ENCODE data around the gene TPSB2.
"Not testable (repeated sequence)": the region's sequence is repeated elsewhere in the genome, so short reads cannot be mapped to it uniquely, and the experiment has no call there.

Gene TPSB2

DNA sequence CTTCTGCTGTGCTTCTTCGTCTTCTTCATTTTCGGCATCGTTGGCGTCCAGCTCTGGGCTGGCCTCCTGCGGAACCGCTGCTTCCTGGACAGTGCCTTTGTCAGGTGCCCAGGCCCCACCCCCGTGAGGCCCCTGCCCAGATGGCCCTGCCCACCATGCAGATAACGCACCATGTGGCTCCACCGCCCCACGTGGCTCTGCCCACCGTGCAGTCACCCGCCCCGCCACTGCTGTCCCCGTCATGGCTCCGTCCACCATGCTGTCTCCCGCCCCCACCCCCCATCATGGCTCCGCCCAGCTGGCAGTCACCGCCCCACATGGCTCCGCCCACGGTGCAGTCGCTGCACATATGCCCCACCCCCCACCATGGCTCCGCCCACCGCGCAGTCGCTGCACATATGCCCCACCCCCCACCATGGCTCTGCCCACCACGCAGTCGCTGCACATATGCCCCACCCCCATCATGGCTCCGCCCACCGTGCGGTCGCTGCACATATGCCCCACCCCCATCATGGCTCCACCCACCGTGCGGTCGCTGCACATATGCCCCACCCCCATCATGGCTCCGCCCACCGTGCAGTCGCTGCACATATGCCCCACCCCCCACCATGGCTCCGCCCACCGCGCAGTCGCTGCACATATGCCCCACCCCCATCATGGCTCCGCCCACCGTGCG is 31.2 kb downstream of the TPSB2 start:
- not testable (repeated sequence) for DNase-seq

DNA sequence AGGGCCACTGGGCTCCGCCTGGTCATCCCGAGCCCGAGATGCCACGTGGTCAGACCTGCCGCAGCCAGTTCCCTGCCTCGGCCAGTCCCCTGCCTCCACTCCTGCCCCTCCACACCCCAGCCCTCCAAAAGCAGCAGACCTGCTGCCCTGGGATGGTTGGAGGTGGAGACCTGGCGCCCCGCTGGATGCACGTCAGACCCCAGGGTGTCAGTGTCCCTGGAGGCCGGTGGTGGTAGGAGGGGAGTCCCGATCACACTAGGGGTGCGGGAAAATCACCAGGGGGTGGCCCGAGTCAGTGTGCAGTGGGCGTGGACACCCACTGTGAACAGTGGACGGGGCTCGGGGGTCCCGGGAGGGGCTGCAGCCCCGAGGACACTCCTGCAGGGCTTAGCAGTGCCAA is 31.8 kb downstream of the TPSB2 start:
- DNase-seq: no peak

DNA sequence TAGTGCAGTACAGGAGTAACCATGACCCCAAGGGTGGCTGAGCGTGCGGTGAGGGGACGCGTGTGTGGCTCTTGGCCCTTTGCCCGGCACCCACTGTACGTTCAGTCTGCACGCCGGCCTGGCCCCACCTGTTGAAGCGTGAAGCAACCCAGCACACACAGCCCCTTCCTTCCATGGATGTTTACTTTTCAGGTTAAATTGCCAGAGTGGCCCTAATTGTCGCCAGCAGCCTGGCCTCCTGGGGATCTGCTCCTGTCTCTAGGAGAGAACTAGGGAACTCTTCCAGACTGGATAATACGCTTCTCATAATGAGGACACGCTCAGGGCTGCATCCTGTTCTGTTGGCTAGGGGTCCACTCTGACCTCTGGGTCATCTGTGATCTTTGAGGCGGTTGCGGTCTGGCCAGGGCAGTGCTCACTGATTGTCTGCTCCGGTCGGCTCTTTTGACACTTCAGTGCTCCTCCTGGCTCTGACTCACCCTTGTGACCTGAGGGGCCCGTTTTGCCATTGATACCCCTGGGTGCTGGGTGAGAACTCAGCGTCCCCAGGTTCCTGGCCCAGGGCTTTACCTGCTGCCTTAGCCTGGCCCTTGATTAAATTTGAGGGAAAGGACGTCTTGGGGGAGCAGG is 32.6 kb downstream of the TPSB2 start:
- DNase-seq: no peak

DNA sequence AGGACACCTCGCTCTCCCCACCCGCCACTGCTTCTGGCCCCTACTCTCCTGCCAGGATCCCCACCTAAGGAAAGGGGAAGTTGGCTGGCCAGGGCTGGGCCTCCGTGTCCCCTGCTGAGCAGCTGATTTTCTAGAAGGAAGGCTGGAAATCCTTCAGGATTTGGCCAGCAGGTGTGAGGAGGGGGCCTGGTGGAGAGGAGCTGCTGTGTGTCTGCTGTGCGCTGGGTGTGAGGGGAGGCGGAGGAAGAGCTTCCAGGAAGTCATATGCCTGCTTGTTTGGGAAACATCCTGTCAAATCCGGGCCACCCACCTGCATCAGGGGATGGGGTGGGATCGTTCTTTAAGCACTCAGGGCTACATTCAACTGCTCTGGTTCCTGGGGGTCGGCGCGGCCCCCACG is 33.5 kb downstream of the TPSB2 start:
- no peak for DNase-seq

DNA sequence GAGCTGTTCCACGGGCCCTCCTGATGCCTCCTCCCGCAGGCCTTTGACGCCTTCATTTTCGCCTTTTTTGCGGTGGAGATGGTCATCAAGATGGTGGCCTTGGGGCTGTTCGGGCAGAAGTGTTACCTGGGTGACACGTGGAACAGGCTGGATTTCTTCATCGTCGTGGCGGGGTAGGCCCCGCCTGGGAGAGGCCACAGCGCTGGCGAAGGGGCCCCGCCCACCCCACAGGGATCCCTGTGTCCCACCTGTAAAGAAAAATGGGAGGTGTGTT is 34.7 kb downstream of the TPSB2 start:
- DNase-seq: no peak

DNA sequence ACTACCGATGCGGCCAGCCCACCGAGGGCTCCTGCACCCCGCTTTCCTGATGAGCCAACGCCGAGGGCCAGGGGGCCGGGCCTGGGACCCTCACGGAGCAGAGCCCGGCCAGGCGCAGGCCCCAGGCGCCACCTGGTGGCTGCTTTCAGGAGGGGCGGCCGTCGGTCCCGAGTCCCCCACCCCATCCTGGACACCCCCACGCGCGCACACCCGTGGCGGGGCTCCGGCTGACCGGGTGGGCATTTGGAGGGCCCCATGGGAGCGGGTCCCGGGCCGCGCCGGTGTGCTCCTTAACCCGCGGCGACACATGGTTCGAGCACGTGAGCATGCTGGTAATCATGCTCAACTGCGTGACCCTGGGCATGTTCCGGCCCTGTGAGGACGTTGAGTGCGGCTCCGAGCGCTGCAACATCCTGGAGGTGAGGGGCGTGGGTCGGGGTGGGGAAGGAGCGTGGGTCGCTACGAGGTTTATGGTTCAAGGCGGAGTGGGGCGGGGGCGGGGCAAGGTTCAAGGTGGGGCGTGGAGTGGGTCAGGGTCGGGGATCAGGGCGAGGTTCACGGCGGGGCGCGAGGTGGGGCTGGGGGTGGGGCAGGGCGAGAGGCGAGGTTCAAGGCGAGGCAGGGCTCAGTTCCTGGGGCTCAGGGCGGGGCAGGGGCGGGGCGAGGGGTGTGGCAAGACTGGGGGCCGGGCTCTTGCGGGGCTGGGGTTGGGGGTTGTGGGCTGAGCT is 35.2 kb downstream of the TPSB2 start:
- DNase-seq: no peak

DNA sequence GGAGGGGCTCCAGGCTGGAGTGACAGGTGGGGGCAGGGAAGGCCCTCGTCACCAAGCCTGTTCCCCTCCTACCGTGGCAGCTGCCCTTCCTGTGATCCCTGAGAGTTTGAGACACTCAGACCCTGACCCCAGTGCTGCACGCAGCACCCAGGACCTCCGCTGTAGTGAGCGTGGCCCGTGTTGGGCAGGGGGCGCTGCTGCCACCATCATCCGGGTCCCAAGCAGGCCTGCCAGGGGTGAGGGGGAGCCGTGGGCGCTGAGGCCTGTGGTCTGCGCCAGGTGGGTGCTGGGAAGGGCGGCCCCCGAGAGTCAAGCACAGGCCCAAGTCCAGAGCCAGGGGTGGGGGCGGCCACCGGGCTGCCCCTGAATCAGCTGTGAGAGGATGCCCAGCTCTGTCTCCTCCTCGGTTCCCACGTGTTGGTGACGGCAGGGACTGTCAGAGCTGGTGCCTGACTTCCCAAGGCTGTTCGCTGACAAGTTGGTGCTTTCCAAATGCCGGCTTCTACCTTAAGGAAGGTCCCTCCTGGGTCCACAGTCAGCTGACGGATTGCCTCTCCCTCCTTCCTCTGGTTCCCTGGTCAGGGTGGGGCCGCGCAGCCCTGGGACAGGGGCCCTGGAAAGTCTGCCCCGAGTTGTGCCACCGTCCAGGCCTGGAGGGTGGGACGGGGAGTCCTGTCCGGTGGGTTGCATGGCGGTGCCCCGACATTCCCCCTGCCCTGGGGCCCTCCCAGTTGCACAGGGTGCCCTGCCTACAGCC is 36.0 kb downstream of the TPSB2 start:
- no peak for DNase-seq

DNA sequence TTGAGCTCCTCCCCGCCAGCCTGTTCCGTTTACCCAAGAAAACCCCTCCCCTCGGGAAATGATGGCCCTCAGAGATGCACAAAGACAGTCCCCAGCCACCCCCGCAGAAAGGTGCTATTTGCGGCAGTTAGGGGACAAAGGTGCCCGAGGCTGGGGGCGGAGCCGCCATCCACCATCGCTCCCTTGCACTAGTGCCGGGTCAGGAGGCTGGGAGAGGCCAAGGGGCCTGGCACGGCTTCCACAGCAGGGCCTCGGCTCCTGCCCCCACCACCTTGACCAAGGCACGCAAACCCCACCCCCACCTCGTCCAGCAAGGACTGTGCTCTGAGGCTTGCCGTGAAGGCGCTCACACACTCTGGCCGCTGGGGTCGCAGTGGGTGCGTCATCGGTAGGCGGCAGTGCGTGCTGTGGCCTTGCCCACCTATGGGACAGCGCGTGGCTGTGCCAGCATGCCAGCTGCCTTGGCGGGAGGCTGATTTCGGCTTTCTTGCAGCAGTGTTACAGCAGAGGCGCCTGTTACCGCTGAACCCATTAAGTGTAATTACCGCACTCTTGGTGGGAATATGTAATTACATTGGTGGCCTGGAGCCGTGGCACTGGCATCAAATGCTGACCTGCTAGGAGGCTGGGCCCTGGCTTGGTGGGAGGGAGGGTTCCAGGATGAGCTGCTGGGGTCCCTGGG is 36.7 kb downstream of the TPSB2 start:
- DNase-seq: no peak

DNA sequence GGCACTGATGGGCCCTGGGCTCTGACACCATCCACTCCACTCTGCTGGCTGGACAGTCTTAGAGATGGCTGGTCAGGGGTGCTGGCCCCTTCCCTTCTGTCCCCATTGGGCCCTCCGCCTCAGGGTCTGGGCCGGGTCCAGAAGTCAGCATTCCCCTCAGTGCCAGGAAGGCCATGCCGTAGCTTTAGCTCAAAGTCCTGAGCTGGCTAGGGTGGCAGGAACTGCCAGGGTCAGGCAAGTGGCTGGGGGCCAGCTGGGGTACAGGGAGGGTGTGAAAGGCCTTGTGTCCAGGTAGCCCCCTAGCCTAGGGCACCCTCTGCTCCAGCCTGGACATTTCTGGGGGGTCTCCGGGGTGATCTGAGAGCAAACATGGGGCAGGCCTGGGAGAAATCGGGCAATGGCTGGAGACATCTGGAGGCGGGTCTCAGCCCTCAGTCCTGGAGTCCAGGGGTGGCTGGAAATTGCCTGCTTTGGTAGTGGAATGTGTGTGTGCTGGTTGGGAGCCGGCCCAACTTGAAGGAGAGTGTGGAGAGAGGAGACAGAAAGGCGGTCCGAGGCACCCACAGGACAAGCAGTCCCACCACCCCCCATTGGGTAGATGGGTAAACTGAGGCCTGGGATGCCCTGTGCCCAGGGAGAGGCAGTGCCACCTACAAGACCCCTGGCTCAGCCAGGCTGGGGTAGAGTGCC is 37.5 kb downstream of the TPSB2 start:
- DNase-seq: no peak

DNA sequence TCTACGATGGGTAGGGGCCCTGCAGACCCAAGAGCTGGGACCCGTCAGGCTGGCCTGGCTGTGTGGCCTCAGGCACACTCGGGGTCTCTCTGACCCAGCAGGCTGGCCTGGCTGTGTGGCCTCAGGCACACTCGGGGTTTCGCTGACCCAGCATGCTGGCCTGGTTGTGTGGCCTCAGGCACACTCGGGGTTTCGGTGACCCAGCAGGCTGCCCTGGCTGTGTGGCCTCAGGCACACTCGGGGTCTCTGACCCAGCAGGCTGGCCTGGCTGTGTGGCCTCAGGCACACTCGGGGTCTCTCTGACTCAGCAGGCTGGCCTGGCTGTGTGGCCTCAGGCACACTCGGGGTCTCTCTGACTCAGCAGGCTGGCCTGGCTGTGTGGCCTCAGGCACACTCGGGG is 39.2 kb downstream of the TPSB2 start:
- DNase-seq: not testable (repeated sequence)

DNA sequence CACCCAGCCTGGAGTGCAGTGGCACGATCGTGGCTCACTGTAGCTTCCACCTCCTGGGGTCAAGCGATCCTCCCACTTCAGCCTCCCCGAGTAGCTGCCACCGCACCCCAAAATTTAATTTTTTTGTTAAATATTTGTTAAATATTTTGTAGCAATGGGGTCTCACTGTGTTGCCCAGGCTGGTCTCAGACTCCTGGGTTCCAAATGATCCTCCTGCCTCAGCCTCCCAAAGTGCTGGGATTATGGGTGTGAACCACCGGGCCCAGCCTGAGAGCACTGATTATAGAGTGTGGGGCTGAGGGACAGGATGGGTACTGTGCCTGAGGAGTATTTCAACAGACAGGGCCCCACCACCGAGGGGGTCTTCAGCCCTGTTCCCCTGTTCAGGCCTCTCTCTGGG is 40.5 kb downstream of the TPSB2 start:
- no peak for DNase-seq

DNA sequence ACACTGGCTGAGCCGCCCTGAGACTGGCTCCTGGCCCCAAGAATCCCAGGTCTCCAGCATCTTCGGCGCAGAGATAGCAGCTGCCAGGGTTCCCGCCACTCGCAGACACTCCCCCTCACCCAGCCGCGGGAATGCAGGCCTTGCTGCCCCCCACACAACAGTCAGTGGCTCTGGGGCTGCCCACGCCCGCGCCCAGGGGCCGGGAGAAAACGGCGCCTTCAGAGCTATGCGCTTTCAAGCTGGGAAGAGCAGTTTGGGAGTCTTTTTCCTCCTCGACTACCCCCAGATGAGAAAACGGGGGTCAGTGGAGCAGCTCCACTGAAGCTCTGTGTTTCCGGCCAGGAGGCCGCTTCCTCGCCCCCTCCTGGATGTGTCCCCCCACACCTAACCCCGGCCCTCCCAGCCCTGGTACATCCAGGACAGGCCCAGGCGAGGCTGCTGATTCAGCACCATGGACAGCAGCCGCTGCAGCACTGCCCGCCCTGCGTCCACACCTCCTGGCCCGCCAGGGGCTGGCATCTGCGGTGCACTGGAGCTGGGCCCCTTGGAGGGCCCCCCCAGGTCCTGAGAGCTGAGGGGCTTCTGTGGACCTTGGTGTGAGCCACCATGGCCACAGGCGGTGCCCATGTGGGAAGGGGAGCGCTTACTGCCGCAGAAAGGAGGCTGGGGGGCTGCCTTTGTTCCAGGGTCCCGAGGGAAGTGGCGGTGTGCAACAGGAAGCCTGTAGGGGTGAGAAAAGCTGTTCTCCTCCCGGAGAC is 41.4 kb downstream of the TPSB2 start:
- peak; percentile 14 to 15 for DNase-seq

DNA sequence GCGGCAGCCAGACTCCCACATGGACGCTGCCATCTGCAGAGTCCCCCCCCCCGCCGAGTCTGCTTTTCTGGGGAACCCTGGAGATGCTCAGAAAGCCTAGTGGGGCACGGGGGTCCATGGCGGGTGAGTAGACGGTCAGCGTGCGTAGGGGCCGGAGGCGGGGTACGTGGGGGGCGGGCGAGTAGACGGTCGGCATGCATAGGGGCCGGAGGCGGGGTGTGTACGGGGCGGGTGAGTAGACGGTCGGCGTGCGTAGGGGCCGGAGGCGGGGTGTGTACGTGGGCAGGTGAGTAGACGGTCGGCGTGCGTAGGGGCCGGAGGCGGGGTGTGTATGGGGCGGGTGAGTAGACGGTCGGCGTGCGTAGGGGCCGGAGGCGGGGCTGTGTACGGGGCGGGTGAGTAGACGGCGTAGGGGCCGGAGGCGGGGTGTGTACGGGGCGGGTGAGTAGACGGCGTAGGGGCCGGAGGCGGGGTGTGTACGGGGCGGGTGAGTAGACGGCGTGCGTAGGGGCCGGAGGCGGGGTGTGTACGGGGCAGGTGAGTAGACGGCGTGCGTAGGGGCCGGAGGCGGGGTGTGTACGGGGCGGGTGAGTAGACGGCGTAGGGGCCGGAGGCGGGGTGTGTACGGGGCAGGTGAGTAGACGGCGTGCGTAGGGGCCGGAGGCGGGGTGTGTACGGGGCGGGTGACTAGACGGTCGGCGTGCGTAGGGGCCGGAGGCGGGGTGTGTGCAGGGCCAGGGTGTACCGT is 44.4 kb downstream of the TPSB2 start:
- not testable (repeated sequence) for DNase-seq

DNA sequence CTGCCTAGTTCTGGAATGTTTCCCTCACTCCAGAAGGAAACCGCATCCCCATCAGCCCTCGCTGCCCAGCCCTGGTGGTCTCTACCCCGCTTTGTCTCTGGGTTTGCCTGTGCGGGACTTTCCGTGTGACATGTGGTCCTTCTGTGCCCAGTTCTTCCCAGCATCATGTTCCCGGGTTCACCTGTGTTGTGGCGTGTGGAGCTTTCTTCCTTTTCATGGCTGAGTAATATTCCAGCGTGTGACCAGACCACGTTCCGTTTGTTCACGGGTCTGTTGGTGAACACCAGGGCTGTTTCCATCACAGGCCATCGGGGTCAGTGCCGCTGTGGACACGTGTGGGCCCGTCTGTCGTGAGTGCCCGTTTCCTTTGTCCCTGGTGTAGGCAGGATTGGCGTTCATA is 45.0 kb downstream of the TPSB2 start:
- no peak for DNase-seq

DNA sequence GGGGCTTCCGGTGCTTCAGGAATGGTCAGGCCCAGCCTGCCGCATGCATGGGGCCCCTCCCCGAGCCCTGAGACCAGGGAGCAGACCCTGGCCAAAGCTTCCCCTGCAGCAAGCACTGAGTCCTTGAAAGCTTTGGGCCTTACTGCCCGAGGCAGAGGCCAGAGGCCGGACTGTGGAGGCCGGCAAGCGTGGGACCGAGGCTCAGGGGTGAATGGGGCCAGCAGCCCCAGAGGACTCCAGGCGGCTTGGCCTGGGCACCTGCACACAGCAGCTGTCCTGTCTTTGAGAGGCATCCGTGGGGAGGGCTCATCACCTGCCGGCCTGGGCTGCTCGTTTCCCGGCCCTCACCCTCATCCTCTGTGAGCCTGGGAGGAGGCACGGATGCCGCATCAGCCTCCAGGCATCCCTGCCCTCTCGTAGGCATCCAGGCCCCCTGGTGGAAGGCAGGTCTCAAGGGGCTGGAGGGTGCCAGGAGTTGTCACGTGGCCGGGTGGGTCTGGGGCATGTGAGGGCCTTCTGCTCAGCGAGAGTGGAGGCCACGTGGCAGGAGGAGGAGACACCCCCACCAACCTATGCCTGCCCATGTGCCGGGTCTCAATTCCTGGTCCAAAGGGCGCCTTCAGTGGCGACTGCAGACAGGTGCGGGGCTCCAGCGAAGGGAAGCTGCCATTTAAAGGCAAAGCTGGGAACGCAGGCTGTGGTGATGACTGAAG is 45.7 kb downstream of the TPSB2 start:
- DNase-seq: no peak

DNA sequence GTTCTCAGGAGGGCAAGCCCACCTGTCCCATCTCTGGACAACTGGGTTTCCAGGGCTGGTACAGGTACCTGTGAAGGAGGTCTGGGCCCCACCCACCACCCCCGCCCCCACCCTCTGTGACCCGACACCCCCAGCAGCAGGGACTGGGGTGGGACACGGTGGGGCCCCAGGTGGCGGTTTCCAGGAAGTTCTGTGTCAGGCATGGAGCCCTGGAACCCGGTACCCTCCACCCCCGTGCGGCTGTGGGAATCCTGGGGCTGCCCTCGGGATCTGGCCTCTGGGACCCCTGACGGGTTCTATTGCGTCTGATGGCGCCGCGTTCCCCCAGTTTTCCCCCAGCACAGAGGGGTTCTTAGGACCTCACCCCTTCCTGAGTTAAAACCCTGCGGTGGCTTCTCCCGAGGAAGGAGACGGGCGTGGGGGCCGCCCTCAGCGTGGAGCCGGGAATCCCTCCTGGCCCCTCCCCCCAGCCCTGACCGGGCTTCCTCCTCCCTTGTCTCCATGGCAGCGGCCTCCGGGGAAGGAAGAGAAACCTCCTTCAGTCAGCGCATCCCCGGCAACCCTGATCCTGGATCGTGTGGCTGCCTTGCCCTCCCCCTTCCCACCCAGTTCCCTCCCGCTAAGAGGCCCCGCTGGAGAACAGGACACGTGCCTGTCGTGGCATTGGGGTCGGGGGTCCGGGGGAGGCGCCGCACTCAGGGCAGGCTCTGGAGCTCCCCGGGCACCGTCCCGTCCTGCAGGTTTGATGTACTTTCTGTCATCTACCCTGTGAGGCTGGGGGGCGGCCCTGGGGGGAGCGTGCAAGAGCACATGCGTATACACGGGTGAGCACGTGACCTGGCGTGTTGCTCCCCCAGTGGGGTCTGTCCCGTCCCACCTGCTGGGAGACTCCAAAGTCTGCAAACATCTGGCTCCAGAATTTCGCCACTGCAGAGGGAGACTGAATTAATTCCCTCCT is 46.8 kb downstream of the TPSB2 start:
- no peak for DNase-seq

DNA sequence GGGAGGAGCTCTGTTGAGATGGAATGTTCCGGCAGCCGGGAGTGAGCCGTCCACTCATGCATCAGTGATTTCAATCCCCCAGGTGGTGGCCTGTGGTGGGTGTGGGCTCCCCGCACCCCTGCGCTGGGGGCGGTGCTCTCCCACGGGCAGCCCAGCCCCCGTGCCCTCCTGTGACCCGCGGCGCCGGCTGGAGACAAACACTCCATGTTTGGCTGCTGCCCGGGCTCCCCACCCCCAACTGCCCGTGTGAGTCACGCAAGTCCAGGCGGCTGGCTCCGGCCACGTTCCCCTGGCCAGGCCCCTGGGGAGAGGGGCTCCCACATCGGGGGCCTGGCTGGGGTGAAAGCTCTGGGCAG is 47.7 kb downstream of the TPSB2 start:
- DNase-seq: no peak

DNA sequence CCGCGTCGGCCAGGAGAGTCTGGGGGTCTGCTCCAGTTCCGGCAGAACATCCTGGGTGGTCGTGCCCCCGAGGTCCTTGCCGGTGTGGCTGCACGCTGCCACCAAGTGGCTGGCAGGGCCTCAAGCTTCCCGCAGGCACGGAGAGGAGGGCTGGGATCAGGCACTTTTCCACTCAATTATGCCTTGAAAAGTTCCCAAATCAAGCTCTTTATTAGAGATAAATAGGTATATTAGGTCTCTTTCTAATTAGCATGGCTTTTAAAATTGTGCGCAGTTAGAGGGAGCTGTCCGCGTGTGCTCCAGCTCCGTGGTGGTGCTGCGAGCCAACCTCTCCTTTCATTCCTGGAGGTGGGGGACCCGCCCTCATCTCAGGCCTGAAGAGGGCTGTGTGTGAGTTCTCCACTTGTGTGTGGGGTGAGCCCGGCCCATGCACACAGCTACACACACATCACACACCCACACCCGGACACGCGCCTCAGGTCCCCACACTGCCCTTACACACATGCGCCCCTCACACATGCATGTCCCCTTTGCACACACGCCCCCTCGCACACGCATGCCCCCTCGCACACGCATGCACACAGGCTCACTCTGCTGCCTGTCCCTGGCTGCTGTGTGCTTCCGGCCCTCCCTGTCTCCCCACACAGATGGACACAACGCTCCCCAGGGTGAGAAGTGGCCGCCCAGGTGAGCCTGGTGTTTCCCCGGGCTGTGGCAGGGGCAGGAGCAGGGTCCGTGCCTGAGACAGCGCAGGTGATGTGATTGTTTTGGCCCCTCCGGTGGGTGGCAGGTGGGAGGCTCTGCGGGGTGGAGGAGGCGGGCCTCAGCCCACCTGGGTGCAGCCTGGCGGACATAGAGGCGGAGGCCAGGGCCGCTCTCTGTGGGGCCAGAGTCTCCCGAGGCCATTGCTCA is 48.3 kb downstream of the TPSB2 start:
- DNase-seq: no peak

Data from activated CD4-positive, alpha-beta T cell treated with anti-CD3 and anti-CD28 coated beads, Interleukin-2, amount 50 U/mL, for 4 hours (primary cell).